ENCODE measurements around the gene ZNRF2.
A peak's percentile ranks its signal among the peaks of the same experiment; 100 is the strongest.
"Not testable (repeated sequence)": the region's sequence is repeated elsewhere in the genome, so short reads cannot be mapped to it uniquely, and the experiment has no call there.

Gene ZNRF2

GRCh38 chr7:30281791-30282190 lies 2.6 kb upstream of the ZNRF2 start:
- TF ChIP-seq PAX5 (IDR thresholded peaks at IDR 0.05; ENCODE audit: insufficient read depth, low read length, severe bottlenecking) = no peak
- TF ChIP-seq POLR2AphosphoS5 (IDR thresholded peaks at IDR 0.05; ENCODE audit: low read depth, low read length) = no peak
- TF ChIP-seq POLR2A (IDR thresholded peaks at IDR 0.05; ENCODE audit: low read depth, low read length) = no peak
- TF ChIP-seq TAF1 (IDR thresholded peaks at IDR 0.05; ENCODE audit: low read depth, low read length) = no peak
- TF ChIP-seq POU2F2 (IDR thresholded peaks at IDR 0.05; ENCODE audit: low read depth, low read length) = no peak
- TF ChIP-seq SPI1 (IDR thresholded peaks at IDR 0.05; ENCODE audit: low read depth, low read length) = no peak
- DNase-seq (ENCODE audit: insufficient read length, low spot score) (no peak), FAIRE-seq (no peak)

- no peak for FAIRE-seq
Observed at GRCh38 chr7:30282735-30283134, 1.7 kb upstream of the ZNRF2 start.

GRCh38 chr7:30285067-30285535 lies 704 bp downstream of the ZNRF2 start:
- no peak for TF ChIP-seq SPI1 (IDR thresholded peaks at IDR 0.05; ENCODE audit: low read depth, low read length)
- no peak for TF ChIP-seq POLR2A (IDR thresholded peaks at IDR 0.05; ENCODE audit: low read depth, low read length)
- no peak for TF ChIP-seq POU2F2 (IDR thresholded peaks at IDR 0.05; ENCODE audit: low read depth, low read length)

More at GRCh38 chr7:30282735-30283134, 1.7 kb upstream of the ZNRF2 start:
- no peak for DNase-seq (ENCODE audit: insufficient read length, low spot score)
- no peak for TF ChIP-seq TAF1 (IDR thresholded peaks at IDR 0.05; ENCODE audit: low read depth, low read length)
- no peak for TF ChIP-seq POU2F2 (IDR thresholded peaks at IDR 0.05; ENCODE audit: low read depth, low read length)
- no peak for TF ChIP-seq SPI1 (IDR thresholded peaks at IDR 0.05; ENCODE audit: low read depth, low read length)
- no peak for TF ChIP-seq POLR2A (IDR thresholded peaks at IDR 0.05; ENCODE audit: low read depth, low read length)
- TF ChIP-seq POLR2AphosphoS5 (IDR thresholded peaks at IDR 0.05; ENCODE audit: low read depth, low read length) = no peak

GRCh38 chr7:30285536-30286284 lies 1.3 kb downstream of the ZNRF2 start:
- TF ChIP-seq POLR2A (IDR thresholded peaks at IDR 0.05; ENCODE audit: low read depth, low read length) = no peak
- peak; percentile 27; the same call in 1 of the 2 replicates for TF ChIP-seq SPI1 (IDR thresholded peaks at IDR 0.05; ENCODE audit: low read depth, low read length)
- TF ChIP-seq POU2F2 (IDR thresholded peaks at IDR 0.05; ENCODE audit: low read depth, low read length) = no peak
- TF ChIP-seq TAF1 (IDR thresholded peaks at IDR 0.05; ENCODE audit: low read depth, low read length) = no peak
- no peak for TF ChIP-seq POLR2AphosphoS5 (IDR thresholded peaks at IDR 0.05; ENCODE audit: low read depth, low read length)
- no peak for TF ChIP-seq PAX5 (IDR thresholded peaks at IDR 0.05; ENCODE audit: insufficient read depth, low read length, severe bottlenecking)
- FAIRE-seq (peak; percentile 51), DNase-seq (ENCODE audit: insufficient read length, low spot score) (no peak)

More at GRCh38 chr7:30285067-30285535, 704 bp downstream of the ZNRF2 start:
- FAIRE-seq (no peak), DNase-seq (ENCODE audit: insufficient read length, low spot score) (no peak)

- DNase-seq (ENCODE audit: insufficient read length, low spot score) (no peak), FAIRE-seq (no peak)
- TF ChIP-seq SPI1 (IDR thresholded peaks at IDR 0.05; ENCODE audit: low read depth, low read length) (no peak), TAF1 (IDR thresholded peaks at IDR 0.05; ENCODE audit: low read depth, low read length) (no peak), POLR2AphosphoS5 (IDR thresholded peaks at IDR 0.05; ENCODE audit: low read depth, low read length) (no peak), POU2F2 (IDR thresholded peaks at IDR 0.05; ENCODE audit: low read depth, low read length) (no peak), PAX5 (IDR thresholded peaks at IDR 0.05; ENCODE audit: insufficient read depth, low read length, severe bottlenecking) (no peak), POLR2A (IDR thresholded peaks at IDR 0.05; ENCODE audit: low read depth, low read length) (no peak)
Observed at GRCh38 chr7:30286749-30287148, 2.4 kb downstream of the ZNRF2 start.

- not testable (repeated sequence) for FAIRE-seq; DNase-seq (ENCODE audit: insufficient read length, low spot score)
Observed at GRCh38 chr7:30287625-30288024, 3.2 kb downstream of the ZNRF2 start.

GRCh38 chr7:30289634-30290033 lies 5.2 kb downstream of the ZNRF2 start:
- DNase-seq (ENCODE audit: insufficient read length, low spot score); FAIRE-seq: not testable (repeated sequence)

- peak; percentile 23 for FAIRE-seq
- not testable (repeated sequence) for DNase-seq (ENCODE audit: insufficient read length, low spot score)
Observed at GRCh38 chr7:30290317-30290716, 5.9 kb downstream of the ZNRF2 start.

- FAIRE-seq; DNase-seq (ENCODE audit: insufficient read length, low spot score): not testable (repeated sequence)
Observed at GRCh38 chr7:30292416-30293038, 8.1 kb downstream of the ZNRF2 start.

GRCh38 chr7:30296304-30296703 lies 11.9 kb downstream of the ZNRF2 start:
- not testable (repeated sequence) for DNase-seq (ENCODE audit: insufficient read length, low spot score); FAIRE-seq
- TF ChIP-seq SPI1 (IDR thresholded peaks at IDR 0.05; ENCODE audit: low read depth, low read length) = peak; percentile 85

- not testable (repeated sequence) for DNase-seq (ENCODE audit: insufficient read length, low spot score); FAIRE-seq
Observed at GRCh38 chr7:30297499-30297898, 13.1 kb downstream of the ZNRF2 start.

GRCh38 chr7:30298409-30298808 lies 14.0 kb downstream of the ZNRF2 start:
- not testable (repeated sequence) for FAIRE-seq; DNase-seq (ENCODE audit: insufficient read length, low spot score)

Measured in GM12891 (cell line).